ENCODE data around the gene KIF1A.

DNA sequence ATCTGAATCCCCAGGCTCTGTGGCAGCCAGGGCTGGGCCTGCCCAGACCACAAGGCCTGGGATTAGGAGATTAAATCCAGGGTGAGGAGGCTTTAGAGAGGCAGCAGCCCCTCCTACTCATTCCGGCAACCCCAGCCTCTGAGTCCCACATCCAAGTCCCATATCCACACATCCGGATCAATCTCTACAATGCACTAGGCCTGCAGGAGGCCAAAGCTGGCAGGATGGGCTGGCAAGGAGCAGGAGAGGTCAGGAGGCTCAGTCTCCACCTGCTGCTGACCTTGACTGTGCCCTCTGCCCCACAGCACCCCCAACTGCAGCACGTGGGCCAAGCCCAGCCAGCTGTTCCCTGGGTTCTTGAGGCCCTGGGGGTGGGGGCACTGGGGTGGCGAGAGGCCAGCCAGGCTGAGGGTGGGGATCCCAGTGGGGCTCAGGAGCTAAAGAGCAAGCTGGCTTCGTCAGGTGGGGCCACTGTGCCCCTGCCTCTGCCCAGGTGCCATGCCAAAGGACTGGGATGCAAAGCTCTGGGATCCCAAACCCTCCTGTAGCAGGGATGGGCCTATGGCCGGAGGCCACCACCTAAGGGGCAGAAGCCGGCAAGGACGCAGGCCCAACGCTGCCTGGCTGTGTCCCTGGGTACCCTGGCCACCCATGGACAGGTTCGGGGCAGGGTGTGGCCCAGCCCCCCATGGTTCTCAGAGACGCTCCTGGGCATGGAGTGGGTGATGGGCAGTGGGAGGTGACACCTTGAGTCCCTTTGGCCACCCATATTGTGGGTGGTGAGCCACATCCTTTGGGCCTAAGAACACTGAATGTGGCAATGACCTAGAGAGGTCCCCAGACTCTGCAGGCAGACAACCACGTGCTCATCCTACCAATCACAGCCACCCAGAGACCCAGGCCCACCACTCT lies 3.2 kb downstream of the KIF1A start:
- TF ChIP-seq, protein P1, sequence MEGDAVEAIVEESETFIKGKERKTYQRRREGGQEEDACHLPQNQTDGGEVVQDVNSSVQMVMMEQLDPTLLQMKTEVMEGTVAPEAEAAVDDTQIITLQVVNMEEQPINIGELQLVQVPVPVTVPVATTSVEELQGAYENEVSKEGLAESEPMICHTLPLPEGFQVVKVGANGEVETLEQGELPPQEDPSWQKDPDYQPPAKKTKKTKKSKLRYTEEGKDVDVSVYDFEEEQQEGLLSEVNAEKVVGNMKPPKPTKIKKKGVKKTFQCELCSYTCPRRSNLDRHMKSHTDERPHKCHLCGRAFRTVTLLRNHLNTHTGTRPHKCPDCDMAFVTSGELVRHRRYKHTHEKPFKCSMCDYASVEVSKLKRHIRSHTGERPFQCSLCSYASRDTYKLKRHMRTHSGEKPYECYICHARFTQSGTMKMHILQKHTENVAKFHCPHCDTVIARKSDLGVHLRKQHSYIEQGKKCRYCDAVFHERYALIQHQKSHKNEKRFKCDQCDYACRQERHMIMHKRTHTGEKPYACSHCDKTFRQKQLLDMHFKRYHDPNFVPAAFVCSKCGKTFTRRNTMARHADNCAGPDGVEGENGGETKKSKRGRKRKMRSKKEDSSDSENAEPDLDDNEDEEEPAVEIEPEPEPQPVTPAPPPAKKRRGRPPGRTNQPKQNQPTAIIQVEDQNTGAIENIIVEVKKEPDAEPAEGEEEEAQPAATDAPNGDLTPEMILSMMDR (conservative IDR thresholded peaks at IDR 0.05; ENCODE audit: low read depth, low read length), result no peak
- no peak for TF ChIP-seq EZH2 (IDR thresholded peaks at IDR 0.05; ENCODE audit: low read length, unreplicated experiment)
